Activated CD8-positive, alpha-beta memory T cell treated with anti-CD3 and anti-CD28 coated beads for 36 hours (primary cell): ENCODE data around the gene TIMM23. TPM values are rescaled to one million over a fixed set of nuclear protein-coding genes. Genes with fewer than 3 reads are reported as not detected.
"Not testable (repeated sequence)": the region's sequence is repeated elsewhere in the genome, so short reads cannot be mapped to it uniquely, and the experiment has no call there.

ENCODE experiments used
- CTCF ChIA-PET: fragments of 350-600 bp; sonication (Branson Sonifier 250); formaldehyde crosslinking; loops from one replicate; lab custom pipeline; 2021; ENCODE audit warnings: antibody characterized with exemption; lab: Charles Lee
- POLR2A ChIA-PET: fragments of 350-600 bp; sonication (Branson Sonifier 250); formaldehyde crosslinking; loops from one replicate; lab custom pipeline; 2021; ENCODE audit warnings: antibody characterized with exemption; lab: Charles Lee
- total RNA-seq, 2 experiments: library from RNA; stranded (reverse); gene quantifications; one replicate each; pipeline ENCODE4 v1.2.3, GENCODE V29; 2021

TIMM23 gene
- total RNA-seq = 100 to 1,000 TPM; 103 to 108 TPM

GRCh38 chr10:45972106-45972812, at the start of gene TIMM23:
TSS of gene TIMM23 (plus strand) at chr10:45972489. CDS start at chr10:45972625, 136 bp downstream.
- POLR2A ChIA-PET = not testable (repeated sequence)

GRCh38 chr10:45926790-45927189, 45.5 kb upstream of the TIMM23 start:
- POLR2A ChIA-PET, CTCF ChIA-PET: not testable (repeated sequence)

More at GRCh38 chr10:45972106-45972812, at the start of gene TIMM23:
- CTCF ChIA-PET = not testable (repeated sequence)

- CTCF ChIA-PET, POLR2A ChIA-PET: not testable (repeated sequence)
Observed at GRCh38 chr10:45931305-45931704, 41.0 kb upstream of the TIMM23 start.

- CTCF ChIA-PET, POLR2A ChIA-PET: not testable (repeated sequence)
Observed at GRCh38 chr10:45934788-45935187, 37.5 kb upstream of the TIMM23 start.

GRCh38 chr10:45939176-45939697, 33.1 kb upstream of the TIMM23 start:
- POLR2A ChIA-PET, CTCF ChIA-PET: not testable (repeated sequence)

GRCh38 chr10:45941196-45941595, 31.1 kb upstream of the TIMM23 start:
- CTCF ChIA-PET, POLR2A ChIA-PET: not testable (repeated sequence)

GRCh38 chr10:45945476-45945875, 26.8 kb upstream of the TIMM23 start:
- POLR2A ChIA-PET, CTCF ChIA-PET: not testable (repeated sequence)

- CTCF ChIA-PET, POLR2A ChIA-PET: not testable (repeated sequence)
Observed at GRCh38 chr10:45947363-45947762, 24.9 kb upstream of the TIMM23 start.

GRCh38 chr10:45948801-45949200, 23.5 kb upstream of the TIMM23 start:
- POLR2A ChIA-PET, CTCF ChIA-PET: not testable (repeated sequence)

GRCh38 chr10:45954367-45954766, 17.9 kb upstream of the TIMM23 start:
- CTCF ChIA-PET, POLR2A ChIA-PET: not testable (repeated sequence)

- CTCF ChIA-PET, POLR2A ChIA-PET: not testable (repeated sequence)
Observed at GRCh38 chr10:45956634-45957033, 15.7 kb upstream of the TIMM23 start.

- POLR2A ChIA-PET, CTCF ChIA-PET: not testable (repeated sequence)
Observed at GRCh38 chr10:45957928-45958327, 14.4 kb upstream of the TIMM23 start.

- CTCF ChIA-PET, POLR2A ChIA-PET: not testable (repeated sequence)
Observed at GRCh38 chr10:45962686-45963452, 9.4 kb upstream of the TIMM23 start.

GRCh38 chr10:45971019-45971418, 1.3 kb upstream of the TIMM23 start:
- CTCF ChIA-PET = not testable (repeated sequence)

GRCh38 chr10:45971742-45972105, 565 bp upstream of the TIMM23 start:
- POLR2A ChIA-PET, CTCF ChIA-PET: not testable (repeated sequence)

More at GRCh38 chr10:45971019-45971418, 1.3 kb upstream of the TIMM23 start:
- POLR2A ChIA-PET = not testable (repeated sequence)

- CTCF ChIA-PET, POLR2A ChIA-PET: not testable (repeated sequence)
Observed at GRCh38 chr10:45972813-45973169, 502 bp downstream of the TIMM23 start.

GRCh38 chr10:45974041-45974440, 1.8 kb downstream of the TIMM23 start:
- CTCF ChIA-PET, POLR2A ChIA-PET: not testable (repeated sequence)

GRCh38 chr10:45978554-45978953, 6.3 kb downstream of the TIMM23 start:
- CTCF ChIA-PET, POLR2A ChIA-PET: not testable (repeated sequence)

- POLR2A ChIA-PET, CTCF ChIA-PET: not testable (repeated sequence)
Observed at GRCh38 chr10:45981367-45981766, 9.1 kb downstream of the TIMM23 start.

- CTCF ChIA-PET, POLR2A ChIA-PET: not testable (repeated sequence)
Observed at GRCh38 chr10:45983538-45984186, 11.4 kb downstream of the TIMM23 start.
